Measurements from ENCODE around the gene FOXL2. TPM values are rescaled to one million over a fixed set of nuclear protein-coding genes. Genes with fewer than 3 reads are reported as not detected.

FOXL2 gene
- total and polyA plus RNA-seq, 4 donors: not detected

- Histone ChIP-seq H3K36me3 (ENCODE audit: control insufficient read depth in 4 of 4, insufficient read depth in 3 of 4, low read depth in 1 of 4, low read length in 3 of 4) (no peaks in the 10 kb centered on the region), H3K9me3 (ENCODE audit: control insufficient read depth in 4 of 4, low read length in 3 of 4) (no peaks in the 10 kb centered on the region), H3K4me1 (ENCODE audit: control insufficient read depth in 4 of 4, insufficient read depth in 4 of 4, low read length in 3 of 4) (no peaks in the 10 kb centered on the region), H3K27ac (ENCODE audit: low read depth in 1 of 2, low read length in 2 of 2) (no peak overlapping the region), H3K27me3 (ENCODE audit: control insufficient read depth in 4 of 4, insufficient read depth in 4 of 4, low read length in 3 of 4) (no peaks in the 10 kb centered on the region), H3K9ac (ENCODE audit: low read depth in 1 of 2, low read length in 2 of 2) (no peak overlapping the region), H3K4me3 (ENCODE audit: low read depth in 1 of 3, low read length in 3 of 3) (no peak overlapping the region)
- TF ChIP-seq SP1 (IDR thresholded peaks at IDR 0.05): no peak
- no peak for TF ChIP-seq ATF3 (IDR thresholded peaks at IDR 0.05)
- TF ChIP-seq YY1 (IDR thresholded peaks at IDR 0.05): no peak
- TF ChIP-seq FOXA1 (IDR thresholded peaks at IDR 0.05): no peak
- no peak for TF ChIP-seq TAF1 (conservative IDR thresholded peaks at IDR 0.05)
- TF ChIP-seq MAX (IDR thresholded peaks at IDR 0.05): no peak
- no peak for TF ChIP-seq REST (IDR thresholded peaks at IDR 0.05)
- no peak for TF ChIP-seq FOXA2 (IDR thresholded peaks at IDR 0.05)
- no peak for TF ChIP-seq HNF4A (conservative IDR thresholded peaks at IDR 0.05)
- TF ChIP-seq NR2F2 (IDR thresholded peaks at IDR 0.05): no peak
- no peak for TF ChIP-seq EGR1 (IDR thresholded peaks at IDR 0.05; ENCODE audit: low read depth in 2 of 2)
- TF ChIP-seq ZBTB33 (IDR thresholded peaks at IDR 0.05): no peak
- TF ChIP-seq CTCF (IDR thresholded peaks at IDR 0.05; ENCODE audit: low read depth, low read length, missing input control): no peak
- TF ChIP-seq GABPA (IDR thresholded peaks at IDR 0.05 in 1 of 2, conservative IDR thresholded peaks at IDR 0.05 in 1 of 2): no peak
- TF ChIP-seq RXRA (IDR thresholded peaks at IDR 0.05): no peak
- no peak for TF ChIP-seq RAD21 (IDR thresholded peaks at IDR 0.05)
- no peak for TF ChIP-seq JUND (IDR thresholded peaks at IDR 0.05)
- no peak for TF ChIP-seq HNF4G (IDR thresholded peaks at IDR 0.05)
- DNase-seq (ENCODE audit: low spot score): no peak
Measured at GRCh38 chr3:138898708-138899107, 48.2 kb downstream of the FOXL2 start.

Data from liver (tissue), 9 donors.